Liver (tissue), 9 donors: ENCODE results near the gene UXS1. TPM values are rescaled to one million over a fixed set of nuclear protein-coding genes. Genes with fewer than 3 reads are reported as not detected.

ENCODE experiments used
- DNase-seq: peaks from one replicate; pipeline ENCODE4 v3.0.0-alpha.2; 2017; ENCODE audit warnings: low spot score
- H3K27ac ChIP-seq, 2 donors: one replicate each; pipeline ENCODE4 v1.7.0; 2013; ENCODE audit warnings: inconsistent platforms in 2 of 2, low read length in 2 of 2, control low read depth in 1 of 2, low read depth in 1 of 2, mild to moderate bottlenecking in 1 of 2
- H3K27me3 ChIP-seq, 4 donors: one replicate each; pipeline versions ENCODE4 v1.6.1 to v1.7.0; 2013; ENCODE audit warnings: low read length in 3 of 4, inconsistent platforms in 1 of 4, mild to moderate bottlenecking in 1 of 4, moderate library complexity in 1 of 4; ENCODE audit not compliant: control insufficient read depth in 4 of 4, insufficient read depth in 4 of 4
- H3K36me3 ChIP-seq, 4 donors: one replicate each; pipeline versions ENCODE4 v1.6.1 to v1.7.0; 2013; ENCODE audit warnings: low read length in 3 of 4, mild to moderate bottlenecking in 3 of 4, low read depth in 1 of 4, moderate library complexity in 1 of 4; ENCODE audit not compliant: control insufficient read depth in 4 of 4, insufficient read depth in 3 of 4
- H3K4me1 ChIP-seq, 4 donors: one replicate each; pipeline versions ENCODE4 v1.6.1 to v1.7.0; 2013; ENCODE audit warnings: low read length in 3 of 4, mild to moderate bottlenecking in 3 of 4, moderate library complexity in 1 of 4; ENCODE audit not compliant: control insufficient read depth in 4 of 4, insufficient read depth in 4 of 4
- H3K4me3 ChIP-seq, 3 donors: one replicate each; pipeline versions ENCODE4 v1.6.1 to v1.7.0; 2013; ENCODE audit warnings: low read length in 3 of 3, control low read depth in 1 of 3, low read depth in 1 of 3, mild to moderate bottlenecking in 1 of 3
- H3K9ac ChIP-seq, 2 donors: one replicate each; pipeline ENCODE4 v1.7.0; 2013; ENCODE audit warnings: low read length in 2 of 2, mild to moderate bottlenecking in 2 of 2, moderate library complexity in 2 of 2, control low read depth in 1 of 2, low read depth in 1 of 2
- H3K9me3 ChIP-seq, 4 donors: one replicate each; pipeline versions ENCODE4 v1.6.1 to v1.7.0; 2013; ENCODE audit warnings: low read length in 3 of 4; ENCODE audit not compliant: control insufficient read depth in 4 of 4
- ATF3 ChIP-seq: IDR thresholded peaks from 2 replicates; pipeline ENCODE4 v1.6.1; 2016; ENCODE audit warnings: antibody characterized with exemption
- CTCF ChIP-seq: fragments of 150-350 bp; IDR thresholded peaks from 2 replicates; pipeline ENCODE4 v1.5.1; 2017; ENCODE audit warnings: improper control_type of control experiment, low read depth, low read length; ENCODE audit not compliant: missing input control
- EGR1 ChIP-seq, 2 donors: IDR thresholded peaks; 2 replicates each; pipeline ENCODE4 v1.6.1; 2016 to 2018; ENCODE audit warnings: antibody characterized with exemption in 2 of 2, low read depth in 2 of 2
- FOXA1 ChIP-seq: IDR thresholded peaks from 2 replicates; pipeline ENCODE4 v1.6.1; 2016; ENCODE audit warnings: antibody characterized with exemption
- FOXA2 ChIP-seq: IDR thresholded peaks from 2 replicates; pipeline ENCODE4 v1.6.1; 2016; ENCODE audit warnings: antibody characterized with exemption
- GABPA ChIP-seq, 2 donors: IDR thresholded peaks in 1 of 2; conservative IDR thresholded peaks in 1 of 2; 2 replicates each; pipeline ENCODE4 v1.6.1; 2016; ENCODE audit warnings: antibody characterized with exemption in 2 of 2, mild to moderate bottlenecking in 1 of 2, moderate library complexity in 1 of 2
- HNF4A ChIP-seq, 2 donors: conservative IDR thresholded peaks; 2 replicates each; pipeline ENCODE4 v1.6.1; 2016; ENCODE audit warnings: antibody characterized with exemption in 2 of 2, mild to moderate bottlenecking in 2 of 2
- HNF4G ChIP-seq: IDR thresholded peaks from 2 replicates; pipeline ENCODE4 v1.6.1; 2016; ENCODE audit warnings: antibody characterized with exemption
- JUND ChIP-seq, 2 donors: IDR thresholded peaks; 2 replicates each; pipeline ENCODE4 v1.6.1; 2016; ENCODE audit warnings: antibody characterized with exemption in 2 of 2
- MAX ChIP-seq: IDR thresholded peaks from 2 replicates; pipeline ENCODE4 v1.6.1; 2016; ENCODE audit warnings: antibody characterized with exemption
- NR2F2 ChIP-seq: IDR thresholded peaks from 2 replicates; pipeline ENCODE4 v1.6.1; 2016; ENCODE audit warnings: antibody characterized with exemption
- RAD21 ChIP-seq, 2 donors: IDR thresholded peaks; 2 replicates each; pipeline ENCODE4 v1.6.1; 2016; ENCODE audit warnings: antibody characterized with exemption in 2 of 2, mild to moderate bottlenecking in 2 of 2
- REST ChIP-seq: IDR thresholded peaks from 2 replicates; pipeline ENCODE4 v1.6.1; 2016; ENCODE audit warnings: antibody characterized with exemption, mild to moderate bottlenecking
- RXRA ChIP-seq, 2 donors: IDR thresholded peaks; 2 replicates each; pipeline ENCODE4 v1.6.1; 2017 to 2018; ENCODE audit warnings: antibody characterized with exemption in 2 of 2, mild to moderate bottlenecking in 1 of 2
- SP1 ChIP-seq: IDR thresholded peaks from 2 replicates; pipeline ENCODE4 v1.6.1; 2018; ENCODE audit warnings: antibody characterized with exemption, mild to moderate bottlenecking
- TAF1 ChIP-seq: conservative IDR thresholded peaks from 2 replicates; pipeline ENCODE4 v1.6.1; 2016; ENCODE audit warnings: antibody characterized with exemption, mild to moderate bottlenecking
- YY1 ChIP-seq: IDR thresholded peaks from 2 replicates; pipeline ENCODE4 v1.6.1; 2016; ENCODE audit warnings: antibody characterized with exemption, mild to moderate bottlenecking
- ZBTB33 ChIP-seq: IDR thresholded peaks from 2 replicates; pipeline ENCODE4 v1.6.1; 2016; ENCODE audit warnings: antibody characterized with exemption
- WGBS: extraction: QIAGEN DNeasy Blood & Tissue Kit; methylation state at CpG from one replicate; pipeline ENCODE4 v1.1.7; 2013; 5-methylcytosine and 5-hydroxymethylcytosine counted together
- polyA plus RNA-seq, 2 donors: library from polyadenylated mRNA; stranded (reverse) in 1 of 2; unstranded in 1 of 2; fragments of 200-250 nt in 1 of 2; fragments of >200 nt in 1 of 2; fragmentation: Nextera tagmentation in 1 of 2; extraction: Ambion mirVana in 1 of 2; gene quantifications; one replicate each; pipeline versions ENCODE4 v1.2.1 to v1.2.3, GENCODE V29; 2013 to 2015
- total RNA-seq, 2 donors: library from RNA; depleted of rRNA; stranded (reverse); fragments of >200 nt; gene quantifications; one replicate each; pipeline ENCODE4 v1.2.3, GENCODE V29; 2014
- donor health status: healthy.
- donor health status: healthy.
- donor health status: healthy.
- donor health status: healthy.
- donor health status: healthy.

The UXS1 gene
- total and polyA plus RNA-seq, 4 donors, result 8.8 to 19.9 (median 10.0) TPM

- H3K27ac ChIP-seq, result no peak overlapping the region
- H3K36me3 ChIP-seq, result peaks cover 0 to 3% (median 0%) of the 10 kb centered on the region in 4 donors
- no peaks in the 10 kb centered on the region for H3K4me1 ChIP-seq
- no peaks in the 10 kb centered on the region for H3K27me3 ChIP-seq
- DNase-seq, result no peak
- no peak overlapping the region for H3K4me3 ChIP-seq
- H3K9ac ChIP-seq, result no peak overlapping the region
- TF ChIP-seq TAF1 (no peak), RXRA (IDR thresholded peaks at IDR 0.05) (no peak), NR2F2 (no peak), RAD21 (IDR thresholded peaks at IDR 0.05) (no peak), EGR1 (IDR thresholded peaks at IDR 0.05; ENCODE audit: low read depth in 2 of 2) (no peak), GABPA (IDR thresholded peaks at IDR 0.05 in 1 of 2, conservative IDR thresholded peaks at IDR 0.05 in 1 of 2) (no peak), FOXA2 (no peak), REST (no peak), HNF4A (conservative IDR thresholded peaks at IDR 0.05) (no peak), ZBTB33 (no peak), FOXA1 (no peak), ATF3 (no peak), JUND (IDR thresholded peaks at IDR 0.05) (no peak), SP1 (no peak), HNF4G (no peak)
- 96% methylated on average over 4 of the region's 4 CpGs for WGBS
- no peaks in the 10 kb centered on the region for H3K9me3 ChIP-seq
These were observed 103.0 kb downstream of the UXS1 start for GRCh38 chr2:106090916-106091618.

- whole genome bisulfite sequencing, result 87% methylated on average over 1 of the region's 1 CpG
- no peak for TF ChIP-seq HNF4A (conservative IDR thresholded peaks at IDR 0.05)
- no peak for TF ChIP-seq HNF4G
- no peak for TF ChIP-seq MAX
- TF ChIP-seq GABPA (IDR thresholded peaks at IDR 0.05 in 1 of 2, conservative IDR thresholded peaks at IDR 0.05 in 1 of 2), result no peak
- no peak for TF ChIP-seq CTCF
- no peak for TF ChIP-seq SP1
- TF ChIP-seq TAF1, result no peak
- TF ChIP-seq REST, result no peak
- no peak for TF ChIP-seq JUND (IDR thresholded peaks at IDR 0.05)
- TF ChIP-seq YY1, result no peak
- no peak for TF ChIP-seq NR2F2
- TF ChIP-seq EGR1 (IDR thresholded peaks at IDR 0.05; ENCODE audit: low read depth in 2 of 2), result no peak
- TF ChIP-seq RXRA (IDR thresholded peaks at IDR 0.05), result no peak
- TF ChIP-seq FOXA1, result no peak
- TF ChIP-seq FOXA2, result no peak
- H3K4me3 ChIP-seq, result no peak overlapping the region
- H3K4me1 ChIP-seq, result no peaks in the 10 kb centered on the region
- no peak overlapping the region for H3K27ac ChIP-seq
- H3K9me3 ChIP-seq, result no peaks in the 10 kb centered on the region
- no peaks in the 10 kb centered on the region for H3K27me3 ChIP-seq
- peaks cover 0 to 3% (median 0%) of the 10 kb centered on the region in 4 donors for H3K36me3 ChIP-seq
- H3K9ac ChIP-seq, result no peak overlapping the region
- no peak for DNase-seq
These were observed 104.5 kb downstream of the UXS1 start for GRCh38 chr2:106089611-106090010.
